Breast epithelium (tissue), 3 donors: ENCODE data around the gene RHBDF1.

ENCODE experiments used
- CTCF ChIP-seq, 3 donors: fragments of 450-650 bp; IDR thresholded peaks; one replicate each; pipeline ENCODE4 v1.5.1; 2016 to 2017; ENCODE audit warnings: antibody characterized with exemption in 3 of 3, mild to moderate bottlenecking in 3 of 3, moderate library complexity in 3 of 3
- POLR2A ChIP-seq: fragments of 450-650 bp; IDR thresholded peaks from one replicate; pipeline ENCODE4 v1.6.1; 2016; ENCODE audit warnings: antibody characterized with exemption, mild to moderate bottlenecking, moderate library complexity
- POLR2AphosphoS5 ChIP-seq, 3 donors: sonication (generic); formaldehyde crosslinking; IDR thresholded peaks; one replicate each; pipeline ENCODE4 v1.6.1; 2017; ENCODE audit warnings: antibody characterized with exemption in 3 of 3

DNA sequence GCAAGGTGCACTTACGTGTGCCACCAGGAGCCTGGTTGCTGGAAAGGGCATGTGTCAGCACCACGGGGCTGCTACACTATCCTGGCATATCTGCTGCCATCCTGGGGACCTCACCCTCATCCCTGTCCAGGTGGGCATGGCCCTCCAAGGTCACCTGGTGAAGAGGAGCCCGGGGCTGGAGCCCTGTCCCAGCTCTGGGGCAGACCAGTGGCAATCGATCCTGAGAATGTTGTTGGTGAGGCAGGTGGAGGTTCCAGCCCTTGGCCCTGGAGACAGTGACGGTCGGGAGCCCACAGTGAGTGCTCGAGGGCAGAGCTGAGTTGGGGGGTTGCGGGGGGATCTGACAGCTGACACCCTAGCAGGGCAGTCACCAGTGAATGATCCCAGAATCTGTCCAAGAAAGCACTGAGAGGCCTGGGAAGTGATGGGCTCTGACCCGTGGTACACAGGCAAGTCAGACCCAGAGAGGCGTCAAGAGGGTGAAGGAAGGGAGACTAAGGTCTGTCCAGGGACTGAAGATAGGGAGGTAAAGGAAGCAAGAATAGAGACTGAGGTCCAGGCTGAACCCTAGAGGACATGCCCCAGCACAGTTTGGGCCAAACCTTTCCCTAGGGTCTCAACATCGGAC, 36.6 kb downstream of the RHBDF1 start:
- TF ChIP-seq CTCF (IDR thresholded peaks at IDR 0.05) (no peak), POLR2A (no peak), POLR2AphosphoS5 (IDR thresholded peaks at IDR 0.05) (no peak)
